Spleen (tissue), 7 donors: ENCODE data around the gene CHCHD6.

Source experiments
- CTCF ChIP-seq, 11 experiments: fragments of 200-600 bp in 7 of 11; fragments of 450-650 bp in 4 of 11; sonication (generic) in 4 of 11; IDR thresholded peaks in 8 of 11; conservative IDR thresholded peaks in 3 of 11; 1 replicate in 7 of 11; 2 replicates in 4 of 11; pipeline versions ENCODE4 v1.4.0 to v1.8.0; 2016 to 2021; ENCODE audit warnings: antibody characterized with exemption in 11 of 11, inconsistent platforms in 4 of 11, mild to moderate bottlenecking in 1 of 11
- POLR2A ChIP-seq, 3 donors: fragments of 450-650 bp; IDR thresholded peaks; one replicate each; pipeline ENCODE4 v1.5.1; 2017; ENCODE audit warnings: antibody characterized with exemption in 3 of 3, mild to moderate bottlenecking in 1 of 3
- POLR2AphosphoS5 ChIP-seq, 3 donors: sonication (generic); formaldehyde crosslinking; IDR thresholded peaks; one replicate each; pipeline ENCODE4 v1.5.1; 2017; ENCODE audit warnings: antibody characterized with exemption in 3 of 3
- donor health status: DM: no; HTN: no; CAD: no; lungs with moderate emphysema.
- donor health status: DM: no; HTN: no; CAD: no.
- donor health status: DM: no; HTN: no; CAD: no.

GRCh38 chr3:126888186-126888760, 184.2 kb downstream of the CHCHD6 start:
- TF ChIP-seq POLR2A (IDR thresholded peaks at IDR 0.05) (no peak), CTCF (IDR thresholded peaks at IDR 0.05 in 8 of 11, conservative IDR thresholded peaks at IDR 0.05 in 3 of 11) (no peak), POLR2AphosphoS5 (IDR thresholded peaks at IDR 0.05) (no peak)
